Measurements from ENCODE around the gene EFR3B. TPM values are rescaled to one million over a fixed set of nuclear protein-coding genes. Genes with fewer than 3 reads are reported as not detected.

EFR3B gene
- total and polyA plus RNA-seq, 8 donors: 0.23 to 1.0 (median 0.49) TPM

DNA sequence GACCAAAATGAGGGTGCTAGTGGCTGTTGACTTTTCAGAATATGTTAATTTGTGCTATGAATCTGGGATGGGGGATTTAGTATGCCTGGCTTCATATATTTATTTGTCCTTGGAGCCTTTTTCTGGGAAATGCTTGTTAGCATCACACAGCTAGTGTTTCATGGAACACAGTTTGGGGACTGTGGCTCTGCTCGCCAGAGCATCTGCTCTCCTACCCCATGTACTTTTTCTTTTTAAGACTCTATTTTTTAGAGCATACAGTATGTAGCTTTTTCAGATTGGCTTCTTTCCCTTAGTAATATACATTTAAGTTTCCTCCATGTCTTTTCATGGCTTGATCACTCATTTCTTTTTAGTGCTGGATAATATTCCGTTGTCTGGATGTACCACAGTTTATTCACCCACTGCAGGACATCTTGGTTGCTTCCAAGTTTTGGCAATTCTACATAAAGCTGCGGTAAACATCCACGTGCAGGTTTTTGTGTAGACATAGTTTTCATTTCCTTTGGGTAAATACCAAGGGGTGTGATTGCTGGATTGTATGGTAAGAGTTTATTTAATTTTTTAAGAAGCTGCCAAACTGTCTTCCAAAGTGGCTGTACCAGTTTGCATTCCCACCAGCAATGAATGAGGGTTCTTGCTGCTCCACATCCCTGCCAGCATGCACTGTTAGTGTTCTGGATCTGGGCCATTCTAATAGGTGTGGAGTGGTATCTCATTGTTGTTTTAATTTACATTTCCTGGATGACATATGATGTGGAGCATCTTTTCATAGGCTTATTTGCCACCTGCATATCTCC, 44.1 kb downstream of the EFR3B start:
- H3K4me1 ChIP-seq: no peaks in the 10 kb centered on the region
- H3K27ac ChIP-seq: no peak overlapping the region
- no peaks in the 10 kb centered on the region for H3K9me3 ChIP-seq
- TF ChIP-seq, protein P1, sequence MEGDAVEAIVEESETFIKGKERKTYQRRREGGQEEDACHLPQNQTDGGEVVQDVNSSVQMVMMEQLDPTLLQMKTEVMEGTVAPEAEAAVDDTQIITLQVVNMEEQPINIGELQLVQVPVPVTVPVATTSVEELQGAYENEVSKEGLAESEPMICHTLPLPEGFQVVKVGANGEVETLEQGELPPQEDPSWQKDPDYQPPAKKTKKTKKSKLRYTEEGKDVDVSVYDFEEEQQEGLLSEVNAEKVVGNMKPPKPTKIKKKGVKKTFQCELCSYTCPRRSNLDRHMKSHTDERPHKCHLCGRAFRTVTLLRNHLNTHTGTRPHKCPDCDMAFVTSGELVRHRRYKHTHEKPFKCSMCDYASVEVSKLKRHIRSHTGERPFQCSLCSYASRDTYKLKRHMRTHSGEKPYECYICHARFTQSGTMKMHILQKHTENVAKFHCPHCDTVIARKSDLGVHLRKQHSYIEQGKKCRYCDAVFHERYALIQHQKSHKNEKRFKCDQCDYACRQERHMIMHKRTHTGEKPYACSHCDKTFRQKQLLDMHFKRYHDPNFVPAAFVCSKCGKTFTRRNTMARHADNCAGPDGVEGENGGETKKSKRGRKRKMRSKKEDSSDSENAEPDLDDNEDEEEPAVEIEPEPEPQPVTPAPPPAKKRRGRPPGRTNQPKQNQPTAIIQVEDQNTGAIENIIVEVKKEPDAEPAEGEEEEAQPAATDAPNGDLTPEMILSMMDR (IDR thresholded peaks at IDR 0.05): no peak
- no peaks in the 10 kb centered on the region for H3K36me3 ChIP-seq
- no peak for ATAC-seq
- no peaks in the 10 kb centered on the region for H3K27me3 ChIP-seq
- DNase-seq: no peak
- FAIRE-seq: no peak
- intact Hi-C loops (cut with DNase I): no loop called here
- H3K4me3 ChIP-seq: no peak overlapping the region
- WGBS, 2 donors: 90 to 91% methylated on average over 4 of the region's 4 CpGs

DNA sequence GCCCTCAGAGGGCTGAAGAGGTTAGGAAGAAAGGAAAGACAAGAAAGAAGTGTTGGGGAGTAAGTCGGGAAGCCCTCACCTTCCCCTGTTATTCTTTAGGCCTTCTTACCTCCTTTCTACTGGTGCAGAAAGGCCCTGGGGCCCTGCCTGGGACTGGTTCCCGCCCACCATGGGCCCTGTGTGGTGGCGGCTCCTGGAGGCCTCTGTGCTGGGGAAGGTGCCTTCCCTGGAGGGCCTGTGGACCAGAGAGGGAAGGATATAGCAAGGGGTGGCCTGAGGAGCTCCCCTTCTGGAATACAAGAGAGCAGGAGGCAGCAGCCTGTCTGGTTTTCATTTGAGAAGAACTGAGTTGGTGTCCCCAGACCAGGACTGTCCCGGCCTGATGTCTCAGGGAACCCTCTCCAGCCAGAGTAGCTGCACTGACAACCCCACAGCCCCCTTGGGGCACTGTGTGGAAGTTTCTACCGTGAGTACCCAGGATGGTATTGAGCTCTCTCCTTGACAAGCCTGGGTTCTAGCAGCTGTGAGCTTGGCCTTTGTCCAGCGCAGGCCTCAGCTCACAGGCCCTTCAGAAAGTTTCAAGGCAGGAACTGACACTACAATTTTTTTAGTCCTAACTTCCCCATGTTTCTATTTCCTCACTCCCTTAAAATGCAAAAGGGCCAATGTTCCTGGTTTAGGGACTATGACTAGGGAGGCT, 47.1 kb downstream of the EFR3B start:
- H3K27me3 ChIP-seq: no peaks in the 10 kb centered on the region
- intact Hi-C loops (cut with DNase I): no loop called here
- H3K4me3 ChIP-seq: no peak overlapping the region
- 85% methylated on average over 6 of the region's 6 CpGs for WGBS, 2 donors
- no peaks in the 10 kb centered on the region for H3K9me3 ChIP-seq
- H3K4me1 ChIP-seq: no peaks in the 10 kb centered on the region
- no peak for DNase-seq
- H3K36me3 ChIP-seq: no peaks in the 10 kb centered on the region
- no peak for FAIRE-seq
- ATAC-seq: peak in 1 of 4 donors; percentile 39
- TF ChIP-seq, protein P1 (IDR thresholded peaks at IDR 0.05): no peak
- H3K27ac ChIP-seq: no peak overlapping the region

DNA sequence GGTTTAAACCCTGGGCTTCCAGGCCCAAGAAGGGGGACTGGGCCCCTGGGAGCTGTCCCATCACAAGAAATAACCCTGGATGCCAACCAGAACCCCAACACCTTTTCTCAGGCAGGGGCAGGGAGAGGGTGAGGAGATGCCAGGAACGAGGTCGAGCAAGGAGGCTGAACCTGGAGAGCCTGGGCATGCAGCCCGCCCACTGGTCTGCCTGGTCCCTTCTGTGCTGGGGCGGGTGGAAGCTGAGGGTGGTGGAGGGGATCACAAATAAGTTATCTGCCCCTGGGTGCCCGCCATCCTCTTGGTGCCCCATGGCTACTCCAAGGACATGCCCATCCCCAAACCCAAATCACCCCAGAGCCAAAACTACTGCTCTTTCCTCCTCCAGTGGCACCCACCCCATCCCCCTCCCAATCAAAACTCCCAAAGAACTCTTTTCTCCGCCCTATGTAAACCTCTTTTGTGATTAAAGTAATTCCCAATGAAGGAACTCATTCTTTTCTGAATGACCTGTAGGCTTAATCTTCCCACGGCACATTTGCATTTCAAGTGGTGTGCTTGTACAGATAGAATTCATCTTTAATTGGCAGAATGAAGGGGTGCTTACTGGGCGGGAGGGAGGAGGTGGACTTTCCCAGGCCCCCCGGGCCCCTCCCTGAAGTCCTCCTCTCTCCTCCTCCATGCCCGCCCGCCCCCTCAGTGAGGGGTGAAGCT, 47.9 kb downstream of the EFR3B start:
- no peaks in the 10 kb centered on the region for H3K4me1 ChIP-seq
- no peak overlapping the region for H3K27ac ChIP-seq
- 85 to 86% methylated on average over 11 of the region's 11 CpGs for WGBS, 2 donors
- H3K27me3 ChIP-seq: no peaks in the 10 kb centered on the region
- H3K4me3 ChIP-seq: no peak overlapping the region
- DNase-seq (no peak), ATAC-seq (no peak), FAIRE-seq (no peak)
- TF ChIP-seq, protein P1 (IDR thresholded peaks at IDR 0.05): no peak
- no peaks in the 10 kb centered on the region for H3K9me3 ChIP-seq
- intact Hi-C loops (cut with DNase I): no loop called here
- H3K36me3 ChIP-seq: no peaks in the 10 kb centered on the region

DNA sequence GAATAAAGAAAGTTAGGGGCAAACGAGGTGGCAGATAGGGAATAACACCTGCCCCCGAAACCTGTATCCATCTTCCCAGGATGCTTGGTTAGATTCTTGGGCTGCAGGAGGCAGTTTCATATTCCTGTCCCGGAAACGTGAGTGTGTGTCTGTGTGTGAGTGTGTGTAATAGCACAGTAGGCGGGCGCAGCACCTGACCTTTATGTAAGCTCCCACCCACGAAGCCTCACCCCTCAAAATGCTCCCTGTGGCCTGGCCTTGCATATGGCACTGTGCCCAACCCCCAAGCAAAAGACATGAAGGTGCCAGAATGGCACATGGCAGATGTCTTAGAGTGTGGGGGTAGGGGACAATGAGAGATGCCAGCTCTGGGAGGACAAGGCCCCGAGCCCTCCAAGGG, 48.9 kb downstream of the EFR3B start:
- DNase-seq (no peak), ATAC-seq (no peak), FAIRE-seq (no peak)
- TF ChIP-seq, protein P1 (IDR thresholded peaks at IDR 0.05): no peak
- intact Hi-C loops (cut with DNase I): no loop called here
- 77 to 85% methylated on average over 8 of the region's 8 CpGs for WGBS, 2 donors
- no peaks in the 10 kb centered on the region for H3K9me3 ChIP-seq
- no peaks in the 10 kb centered on the region for H3K36me3 ChIP-seq
- no peak overlapping the region for H3K4me3 ChIP-seq
- no peaks in the 10 kb centered on the region for H3K4me1 ChIP-seq
- H3K27me3 ChIP-seq: no peaks in the 10 kb centered on the region
- H3K27ac ChIP-seq: no peak overlapping the region
